Measurements from ENCODE around the gene ZNF276. TPM values are rescaled to one million over a fixed set of nuclear protein-coding genes. Genes with fewer than 3 reads are reported as not detected.
A peak's percentile ranks its signal among the peaks of the same experiment; 100 is the strongest.

Gene ZNF276
- total and polyA plus RNA-seq, 2 donors (not counting 1 experiment from before 2014, with no cell fraction given): 82.7 to 110 TPM

GRCh38 chr16:89691986-89692569 lies 29.3 kb upstream of the ZNF276 start:
- Histone ChIP-seq H3K4me1 (ENCODE audit: control insufficient read depth in 2 of 2, insufficient read depth in 2 of 2, low read length in 2 of 2) (peaks cover 13 to 23% of the 10 kb centered on the region in 2 donors), H3K27me3 (replicated peaks in 1 of 4; ENCODE audit: control extremely low read depth in 1 of 4, control insufficient read depth in 3 of 4, insufficient read depth in 4 of 4, low read length in 3 of 4) (no peaks in the 10 kb centered on the region), H4K20me1 (ENCODE audit: control insufficient read depth, insufficient read depth, low read length, poor library complexity, severe bottlenecking) (peaks cover 36% of the 10 kb centered on the region), H2AFZ (ENCODE audit: insufficient read depth, low read depth, low read length, poor library complexity, severe bottlenecking) (no peak overlapping the region), H3K4me3 (ENCODE audit: control extremely low read depth in 1 of 5, extremely low read depth in 1 of 5, insufficient read depth in 1 of 5, low read depth in 2 of 5, low read length in 4 of 5) (no peak overlapping the region), H3K27ac (ENCODE audit: low read length in 2 of 2) (no peak overlapping the region), H3K4me2 (replicated peaks; ENCODE audit: low read depth, low read length, poor library complexity, severe bottlenecking) (no peak overlapping the region), H3K9ac (ENCODE audit: low read length) (no peak overlapping the region), H3K79me2 (ENCODE audit: control insufficient read depth, insufficient read depth, low read length) (peaks cover 31% of the 10 kb centered on the region), H3K36me3 (replicated peaks in 1 of 2; ENCODE audit: control extremely low read depth in 1 of 2, control insufficient read depth in 1 of 2, extremely low read depth in 1 of 2, insufficient read depth in 2 of 2, low read length in 1 of 2) (peaks cover 2 to 38% of the 10 kb centered on the region in 2 experiments), H3K9me3 (ENCODE audit: control extremely low read depth in 1 of 3, control insufficient read depth in 2 of 3, insufficient read depth in 1 of 3, low read length in 2 of 3) (no peaks in the 10 kb centered on the region)
- Mint-ChIP-seq H3K4me3 (no peak overlapping the region), H3K27me3 (no peaks in the 10 kb centered on the region), H3K27ac (no peak overlapping the region), H3K4me1 (peaks cover 15% of the 10 kb centered on the region), H3K9me3 (ENCODE audit: insufficient read depth) (no peaks in the 10 kb centered on the region)
- TF ChIP-seq CTCF (IDR thresholded peaks at IDR 0.05) (no peak), EZH2 (IDR thresholded peaks at IDR 0.05; ENCODE audit: borderline replicate concordance, insufficient read depth, low read depth, low read length, poor library complexity, severe bottlenecking) (no peak)
- DNase-seq (no peak), ATAC-seq (ENCODE audit: low read depth) (no peak)
- POLR2A ChIA-PET: no interaction called here
- intact Hi-C loops (cut with micrococcal nuclease): no loop called here
- WGBS (ENCODE audit: insufficient coverage): 93% methylated on average over 13 of the region's 13 CpGs
- CTCF ChIA-PET: no interaction called here

GRCh38 chr16:89693289-89693731 lies 28.0 kb upstream of the ZNF276 start:
- no peaks in the 10 kb centered on the region for H3K27me3 Mint-ChIP-seq
- no peaks in the 10 kb centered on the region for H3K27me3 ChIP-seq (replicated peaks in 1 of 4; ENCODE audit: control extremely low read depth in 1 of 4, control insufficient read depth in 3 of 4, insufficient read depth in 4 of 4, low read length in 3 of 4)
- 98% methylated on average over 11 of the region's 11 CpGs for WGBS (ENCODE audit: insufficient coverage)
- ATAC-seq (ENCODE audit: low read depth) (no peak), DNase-seq (peak; percentile 35)
- H3K27ac ChIP-seq (ENCODE audit: low read length in 2 of 2): no peak overlapping the region
- no peak for TF ChIP-seq EZH2 (IDR thresholded peaks at IDR 0.05; ENCODE audit: borderline replicate concordance, insufficient read depth, low read depth, low read length, poor library complexity, severe bottlenecking)
- no peak for TF ChIP-seq CTCF (IDR thresholded peaks at IDR 0.05)
- H3K4me2 ChIP-seq (replicated peaks; ENCODE audit: low read depth, low read length, poor library complexity, severe bottlenecking): no peak overlapping the region
- H3K4me3 Mint-ChIP-seq: no peak overlapping the region
- peaks cover 6 to 17% of the 10 kb centered on the region in 2 donors for H3K4me1 ChIP-seq (ENCODE audit: control insufficient read depth in 2 of 2, insufficient read depth in 2 of 2, low read length in 2 of 2)
- peaks cover 7% of the 10 kb centered on the region for H3K4me1 Mint-ChIP-seq
- H3K9ac ChIP-seq (ENCODE audit: low read length): no peak overlapping the region
- no peaks in the 10 kb centered on the region for H3K9me3 ChIP-seq (ENCODE audit: control extremely low read depth in 1 of 3, control insufficient read depth in 2 of 3, insufficient read depth in 1 of 3, low read length in 2 of 3)
- H2AFZ ChIP-seq (ENCODE audit: insufficient read depth, low read depth, low read length, poor library complexity, severe bottlenecking): no peak overlapping the region
- no peaks in the 10 kb centered on the region for H3K9me3 Mint-ChIP-seq (ENCODE audit: insufficient read depth)
- peaks cover 47% of the 10 kb centered on the region for H4K20me1 ChIP-seq (ENCODE audit: control insufficient read depth, insufficient read depth, low read length, poor library complexity, severe bottlenecking)
- H3K27ac Mint-ChIP-seq: no peak overlapping the region
- H3K36me3 ChIP-seq (replicated peaks in 1 of 2; ENCODE audit: control extremely low read depth in 1 of 2, control insufficient read depth in 1 of 2, extremely low read depth in 1 of 2, insufficient read depth in 2 of 2, low read length in 1 of 2): peaks cover 2 to 39% of the 10 kb centered on the region in 2 experiments
- POLR2A ChIA-PET: no interaction called here
- H3K79me2 ChIP-seq (ENCODE audit: control insufficient read depth, insufficient read depth, low read length): peaks cover 24% of the 10 kb centered on the region
- CTCF ChIA-PET: interaction anchor here (1.1 kb wide), 1 partner anchor 96 kb away, joined by 3 read pairs; no protein-coding TSS in a partner anchor
- intact Hi-C loops (cut with micrococcal nuclease): no loop called here
- no peak overlapping the region for H3K4me3 ChIP-seq (ENCODE audit: control extremely low read depth in 1 of 5, extremely low read depth in 1 of 5, insufficient read depth in 1 of 5, low read depth in 2 of 5, low read length in 4 of 5)

All from B cell (primary cell).